Uterus (tissue), 4 donors: ENCODE data around the gene KIAA0232. TPM values are rescaled to one million over a fixed set of nuclear protein-coding genes. Genes with fewer than 3 reads are reported as not detected.
A peak's percentile ranks its signal among the peaks of the same experiment; 100 is the strongest.

Source experiments
- DNase-seq, 2 donors: peaks; one replicate each; pipeline ENCODE4 v3.0.0-alpha.2; 2019 to 2020
- H3K27ac ChIP-seq, 2 donors: fragments of 200-600 bp; sonication (generic); 1 replicate in 1 of 2; 2 replicates in 1 of 2; pipeline ENCODE4 v1.5.1; 2016 to 2018
- H3K27me3 ChIP-seq, 2 donors: fragments of 200-600 bp; sonication (generic); one replicate each; pipeline ENCODE4 v1.5.1; 2018 to 2019; ENCODE audit warnings: control low read depth in 1 of 2
- H3K36me3 ChIP-seq, 2 donors: fragments of 200-600 bp; sonication (generic); one replicate each; pipeline ENCODE4 v1.5.1; 2019; ENCODE audit warnings: control low read depth in 1 of 2
- H3K4me1 ChIP-seq, 2 donors: fragments of 200-600 bp; sonication (generic); one replicate each; pipeline ENCODE4 v1.5.1; 2018 to 2019; ENCODE audit warnings: control low read depth in 1 of 2
- H3K4me3 ChIP-seq, 2 donors: fragments of 200-600 bp; sonication (generic); 1 replicate in 1 of 2; 2 replicates in 1 of 2; pipeline ENCODE4 v1.5.1; 2018 to 2019; ENCODE audit warnings: mild to moderate bottlenecking in 1 of 2
- H3K9me3 ChIP-seq, 2 donors: fragments of 200-600 bp; sonication (generic); one replicate each; pipeline ENCODE4 v1.5.1; 2019; ENCODE audit warnings: control low read depth in 1 of 2
- CTCF ChIP-seq, 4 experiments: fragments of 200-600 bp in 2 of 4; fragments of 450-650 bp in 2 of 4; sonication (generic) in 2 of 4; IDR thresholded peaks; one replicate each; pipeline ENCODE4 v1.5.1; 2016 to 2019; ENCODE audit warnings: antibody characterized with exemption in 4 of 4, mild to moderate bottlenecking in 2 of 4, moderate library complexity in 1 of 4
- POLR2A ChIP-seq, 2 donors: fragments of 450-650 bp; IDR thresholded peaks; one replicate each; pipeline ENCODE4 v1.6.1; 2016; ENCODE audit warnings: antibody characterized with exemption in 2 of 2, mild to moderate bottlenecking in 1 of 2, moderate library complexity in 1 of 2
- intact Hi-C: fragments of 100-400 bp; cut with DNase I; formaldehyde crosslinking; loops from one replicate; pipeline ENCODE4 v1.15.1; 2023; ENCODE audit warnings: low total_unique reads
- total RNA-seq, 4 donors: library from RNA; depleted of rRNA in 3 of 4; stranded (reverse); fragments of >200 nt in 3 of 4; gene quantifications; one replicate each; pipeline versions ENCODE4 v1.1.0 to v1.2.4, GENCODE V29; 2014 to 2023
- donor health status: DM: yes; HTN: yes; CAD: no.

Gene KIAA0232
- total RNA-seq, 4 donors from 2014 or later = 13.8 to 78.8 (median 43.4) TPM

- Histone ChIP-seq H3K4me1 (no peaks in the 10 kb centered on the region), H3K4me3 (no peak overlapping the region), H3K36me3 (no peaks in the 10 kb centered on the region), H3K27ac (peak overlapping the region; percentile 14 to 22), H3K27me3 (no peaks in the 10 kb centered on the region), H3K9me3 (no peaks in the 10 kb centered on the region)
- intact Hi-C loops = no loop called here
- no peak for DNase-seq
- TF ChIP-seq POLR2A (IDR thresholded peaks at IDR 0.05) (no peak), CTCF (IDR thresholded peaks at IDR 0.05) (no peak)
These were observed 109.1 kb downstream of the KIAA0232 start for GRCh38 chr4:6891436-6892170.

GRCh38 chr4:6892190-6892908 is 109.8 kb downstream of the KIAA0232 start:
- Histone ChIP-seq H3K27ac (peak overlapping the region; percentile 14 to 22), H3K36me3 (no peaks in the 10 kb centered on the region), H3K4me1 (no peaks in the 10 kb centered on the region), H3K9me3 (no peaks in the 10 kb centered on the region), H3K4me3 (no peak overlapping the region), H3K27me3 (no peaks in the 10 kb centered on the region)
- intact Hi-C loops = no loop called here
- TF ChIP-seq CTCF (IDR thresholded peaks at IDR 0.05) = no peak
- TF ChIP-seq POLR2A (IDR thresholded peaks at IDR 0.05) = no peak
- DNase-seq = peak in 1 of 2 donors; percentile 34

GRCh38 chr4:6892909-6893202 is 110.3 kb downstream of the KIAA0232 start:
- Histone ChIP-seq H3K9me3 (no peaks in the 10 kb centered on the region), H3K4me3 (no peak overlapping the region), H3K36me3 (no peaks in the 10 kb centered on the region), H3K27ac (peak overlapping the region in 1 of 2 donors; percentile 22), H3K4me1 (no peaks in the 10 kb centered on the region), H3K27me3 (no peaks in the 10 kb centered on the region)
- DNase-seq = peak in 1 of 2 donors; percentile 6
- intact Hi-C loops = no loop called here
- no peak for TF ChIP-seq CTCF (IDR thresholded peaks at IDR 0.05)
- TF ChIP-seq POLR2A (IDR thresholded peaks at IDR 0.05) = no peak

- Histone ChIP-seq H3K27ac (no peak overlapping the region), H3K36me3 (no peaks in the 10 kb centered on the region), H3K4me3 (no peak overlapping the region), H3K27me3 (no peaks in the 10 kb centered on the region), H3K9me3 (no peaks in the 10 kb centered on the region), H3K4me1 (no peaks in the 10 kb centered on the region)
- intact Hi-C loops = no loop called here
- TF ChIP-seq CTCF (IDR thresholded peaks at IDR 0.05) = no peak
- no peak for TF ChIP-seq POLR2A (IDR thresholded peaks at IDR 0.05)
- DNase-seq = peak in 1 of 2 donors; percentile 9
These were observed 111.0 kb downstream of the KIAA0232 start for GRCh38 chr4:6893449-6894085.

- Histone ChIP-seq H3K9me3 (no peaks in the 10 kb centered on the region), H3K4me3 (no peak overlapping the region), H3K4me1 (no peaks in the 10 kb centered on the region), H3K27me3 (no peaks in the 10 kb centered on the region), H3K27ac (no peak overlapping the region), H3K36me3 (no peaks in the 10 kb centered on the region)
- no peak for DNase-seq
- TF ChIP-seq CTCF (IDR thresholded peaks at IDR 0.05) (no peak), POLR2A (IDR thresholded peaks at IDR 0.05) (no peak)
- intact Hi-C loops = no loop called here
These were observed 111.6 kb downstream of the KIAA0232 start for GRCh38 chr4:6894086-6894478.
